ENCODE results near the gene CCDC89.
A peak's percentile ranks its signal among the peaks of the same experiment; 100 is the strongest.

Gene CCDC89

GRCh38 chr11:85647604-85648299 is 38.2 kb downstream of the CCDC89 start, which contains the start of gene TMEM126A (continued):
- TF ChIP-seq KLF17 (tag by site-specific recombination; IDR thresholded peaks at IDR 0.05) = no peak
- 0 out of 2 replicates have a peak, but pooled peaks have one; percentile 42 for TF ChIP-seq WT1 (tag by site-specific recombination; IDR thresholded peaks at IDR 0.05)
- TF ChIP-seq ZNF664 (tag by site-specific recombination; IDR thresholded peaks at IDR 0.05) = no peak
- no peak for TF ChIP-seq ZNF670 (tag by site-specific recombination; IDR thresholded peaks at IDR 0.05; ENCODE audit: low read depth)
- no peak for TF ChIP-seq KLF16 (tag by site-specific recombination; IDR thresholded peaks at IDR 0.05)
- TF ChIP-seq ZNF610 (tag by site-specific recombination; IDR thresholded peaks at IDR 0.05; ENCODE audit: borderline replicate concordance) = no peak
- no peak for TF ChIP-seq KLF1 (tag by site-specific recombination; IDR thresholded peaks at IDR 0.05)
- TF ChIP-seq INSM2 (tag by site-specific recombination; IDR thresholded peaks at IDR 0.05) = no peak
- no peak for TF ChIP-seq ZNF23 (tag by site-specific recombination; IDR thresholded peaks at IDR 0.05; ENCODE audit: borderline replicate concordance)
- no peak; the same call in 1 of the 2 replicates for TF ChIP-seq ZXDB (tag by site-specific recombination; IDR thresholded peaks at IDR 0.05)
- no peak for TF ChIP-seq ZNF2 (tag by site-specific recombination; IDR thresholded peaks at IDR 0.05)
- no peak for TF ChIP-seq PRDM6 (tag by site-specific recombination; IDR thresholded peaks at IDR 0.05)
- no peak for TF ChIP-seq ZBTB26 (tag by site-specific recombination; optimal IDR thresholded peaks at IDR 0.05)
- TF ChIP-seq YY1 (tag by site-specific recombination; IDR thresholded peaks at IDR 0.05) = peak; percentile 75
- TF ChIP-seq ZBTB44 (tag by site-specific recombination; IDR thresholded peaks at IDR 0.05) = no peak
- no peak for TF ChIP-seq ZNF354C (tag by site-specific recombination; IDR thresholded peaks at IDR 0.05; ENCODE audit: borderline replicate concordance, low read depth)
- no peak for TF ChIP-seq ZNF398 (tag by site-specific recombination; IDR thresholded peaks at IDR 0.05)
- TF ChIP-seq BCL6B (tag by site-specific recombination; IDR thresholded peaks at IDR 0.05) = no peak
- no peak for TF ChIP-seq ZNF37A (tag by site-specific recombination; IDR thresholded peaks at IDR 0.05)
- TF ChIP-seq ZFP41 (tag by site-specific recombination; IDR thresholded peaks at IDR 0.05; ENCODE audit: borderline replicate concordance) = no peak
- no peak for TF ChIP-seq ZNF585B (tag by site-specific recombination; IDR thresholded peaks at IDR 0.05)
- TF ChIP-seq FEZF1 (tag by site-specific recombination; IDR thresholded peaks at IDR 0.05) = no peak
- TF ChIP-seq ZBTB21 (tag by site-specific recombination; IDR thresholded peaks at IDR 0.05) = peak; percentile 39; the same call in 1 of the 2 replicates
- TF ChIP-seq ZNF121 (tag by site-specific recombination; IDR thresholded peaks at IDR 0.05) = no peak
- 0 out of 2 replicates have a peak, but pooled peaks have one; percentile 3 for TF ChIP-seq BCL11A (tag by site-specific recombination; IDR thresholded peaks at IDR 0.05; ENCODE audit: low read depth)
- TF ChIP-seq ZNF768 (tag by site-specific recombination; IDR thresholded peaks at IDR 0.05) = no peak
- TF ChIP-seq ZFP3 (tag by site-specific recombination; IDR thresholded peaks at IDR 0.05; ENCODE audit: low read depth) = no peak
- no peak for TF ChIP-seq ZNF623 (tag by site-specific recombination; IDR thresholded peaks at IDR 0.05)
- TF ChIP-seq ZNF561 (tag by site-specific recombination; IDR thresholded peaks at IDR 0.05; ENCODE audit: borderline replicate concordance) = no peak
- TF ChIP-seq SALL2 (tag by site-specific recombination; IDR thresholded peaks at IDR 0.05; ENCODE audit: borderline replicate concordance) = no peak
